Body of pancreas (tissue), 4 donors: Measurements from ENCODE around the gene TSEN2. TPM values are rescaled to one million over a fixed set of nuclear protein-coding genes. Genes with fewer than 3 reads are reported as not detected.

ENCODE experiments used
- ATAC-seq: fragments of 150-250 bp; one replicate; pipeline ENCODE4 v1.9.1; 2016
- DNase-seq, 4 donors: peaks; one replicate each; pipeline ENCODE4 v3.0.0-alpha.2; 2019
- H3K27ac ChIP-seq, 4 donors: fragments of 200-600 bp; sonication (generic); 1 replicate in 3 of 4; 2 replicates in 1 of 4; pipeline versions ENCODE4 v1.5.1 to v1.6.1; 2016 to 2019; ENCODE audit warnings: mild to moderate bottlenecking in 1 of 4, mixed read lengths in 1 of 4, moderate library complexity in 1 of 4
- H3K27me3 ChIP-seq, 2 donors: fragments of 200-600 bp; sonication (generic); one replicate each; pipeline ENCODE4 v1.6.0; 2016; ENCODE audit warnings: mild to moderate bottlenecking in 1 of 2
- H3K36me3 ChIP-seq, 2 donors: fragments of 200-600 bp; sonication (generic); replicated peaks in 1 of 2; 2 replicates each; pipeline ENCODE4 v1.5.1; 2016; ENCODE audit warnings: low read depth in 2 of 2; ENCODE audit not compliant: insufficient read depth in 1 of 2
- H3K4me1 ChIP-seq: fragments of 200-600 bp; sonication (generic); one replicate; pipeline ENCODE4 v1.6.0; 2016
- H3K4me3 ChIP-seq, 2 donors: fragments of 200-600 bp; sonication (generic); 1 replicate in 1 of 2; 2 replicates in 1 of 2; pipeline ENCODE4 v1.5.1; 2016 to 2019
- H3K9me3 ChIP-seq, 3 donors: fragments of 200-600 bp; sonication (generic); 1 replicate in 2 of 3; 2 replicates in 1 of 3; pipeline ENCODE4 v1.5.1; 2016
- CTCF ChIP-seq, 7 experiments: fragments of 450-650 bp in 4 of 7; fragments of 200-600 bp in 3 of 7; sonication (generic) in 3 of 7; IDR thresholded peaks; one replicate each; pipeline ENCODE4 v1.5.1; 2016 to 2019; ENCODE audit warnings: antibody characterized with exemption in 7 of 7
- POLR2A ChIP-seq, 3 donors: fragments of 450-650 bp; IDR thresholded peaks; one replicate each; pipeline ENCODE4 v1.6.1; 2016; ENCODE audit warnings: antibody characterized with exemption in 3 of 3, mild to moderate bottlenecking in 2 of 3
- WGBS, 2 donors: methylation state at CpG; one replicate each; pipeline ENCODE4 v1.1.5; 2017; 5-methylcytosine and 5-hydroxymethylcytosine counted together
- intact Hi-C: fragments of 100-400 bp; cut with DNase I; formaldehyde crosslinking; loops from one replicate; pipeline ENCODE4 v1.15.1; 2023
- total RNA-seq, 2 donors: library from RNA; depleted of rRNA; stranded (reverse); fragments of >200 nt; gene quantifications; one replicate each; pipeline ENCODE4 v1.1.0, GENCODE V29; 2016

Gene TSEN2
- total RNA-seq, 2 donors from 2014 or later = 14.8 to 20.8 TPM

- no peak for TF ChIP-seq POLR2A (IDR thresholded peaks at IDR 0.05)
- TF ChIP-seq CTCF (IDR thresholded peaks at IDR 0.05) = no peak
- intact Hi-C loops = no loop called here
- Histone ChIP-seq H3K4me1 (no peaks in the 10 kb centered on the region), H3K9me3 (no peaks in the 10 kb centered on the region), H3K27me3 (no peaks in the 10 kb centered on the region), H3K4me3 (no peak overlapping the region), H3K27ac (no peak overlapping the region), H3K36me3 (no peaks in the 10 kb centered on the region)
- ATAC-seq (no peak), DNase-seq (no peak)
- WGBS, 2 donors = 80 to 89% methylated on average over 10 of the region's 10 CpGs
Measured at GRCh38 chr3:12443781-12444522, 40.3 kb upstream of the TSEN2 start.

GRCh38 chr3:12444582-12445471, 39.5 kb upstream of the TSEN2 start:
- H3K27ac ChIP-seq = no peak overlapping the region
- H3K4me3 ChIP-seq = no peak overlapping the region
- no peaks in the 10 kb centered on the region for H3K36me3 ChIP-seq
- H3K4me1 ChIP-seq = no peaks in the 10 kb centered on the region
- ATAC-seq = no peak
- H3K9me3 ChIP-seq = no peaks in the 10 kb centered on the region
- no peak for DNase-seq
- no peaks in the 10 kb centered on the region for H3K27me3 ChIP-seq
- WGBS, 2 donors = 54 to 60% methylated on average over 24 of the region's 24 CpGs
- TF ChIP-seq CTCF (IDR thresholded peaks at IDR 0.05) (no peak), POLR2A (IDR thresholded peaks at IDR 0.05) (no peak)
- intact Hi-C loops = no loop called here

DNA sequence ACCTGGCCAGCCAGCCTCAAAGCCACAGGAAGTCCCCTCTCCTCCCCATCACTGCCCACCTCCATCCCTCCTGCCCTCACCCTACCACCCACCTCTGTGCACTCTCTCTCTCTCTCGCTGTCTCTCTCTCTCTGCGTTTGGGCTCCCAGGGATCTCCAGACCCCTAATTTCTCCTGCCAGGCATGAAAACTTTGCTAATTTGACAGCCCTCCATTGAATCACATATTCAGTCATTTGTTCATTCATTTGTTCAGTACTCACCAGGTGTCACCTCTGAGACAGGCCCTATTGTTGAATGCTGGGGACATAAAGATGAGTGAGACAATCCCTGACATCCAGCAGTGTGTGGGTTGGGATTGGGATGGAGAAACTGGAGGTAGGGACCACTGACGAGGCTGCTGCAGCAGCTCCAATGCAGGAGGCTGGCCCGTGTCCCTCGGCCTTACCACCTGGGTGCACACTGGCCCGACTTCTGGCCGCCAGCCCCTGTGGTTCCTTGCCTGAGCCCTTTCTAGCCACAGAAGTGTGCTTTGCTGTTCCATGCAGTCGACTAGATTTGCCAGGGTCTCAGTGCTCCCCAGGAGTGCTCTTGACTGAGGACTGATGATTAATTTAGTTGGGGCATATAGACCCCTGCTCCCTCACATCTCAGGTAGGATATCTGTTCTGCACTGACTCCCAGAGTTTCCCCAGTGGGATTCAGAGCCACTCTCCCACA, 38.6 kb upstream of the TSEN2 start:
- intact Hi-C loops = no loop called here
- Histone ChIP-seq H3K4me1 (no peaks in the 10 kb centered on the region), H3K9me3 (no peaks in the 10 kb centered on the region), H3K27me3 (no peaks in the 10 kb centered on the region), H3K36me3 (no peaks in the 10 kb centered on the region), H3K4me3 (no peak overlapping the region), H3K27ac (no peak overlapping the region)
- ATAC-seq = no peak
- 70 to 82% methylated on average over 7 to 8 of the region's 8 CpGs for whole genome bisulfite sequencing, 2 donors
- TF ChIP-seq POLR2A (IDR thresholded peaks at IDR 0.05) = no peak
- TF ChIP-seq CTCF (IDR thresholded peaks at IDR 0.05) = no peak
- no peak for DNase-seq

GRCh38 chr3:12446298-12446697, 38.0 kb upstream of the TSEN2 start:
- intact Hi-C loops = no loop called here
- no peak overlapping the region for H3K27ac ChIP-seq
- WGBS, 2 donors = 86 to 88% methylated on average over 7 of the region's 7 CpGs
- no peaks in the 10 kb centered on the region for H3K27me3 ChIP-seq
- TF ChIP-seq POLR2A (IDR thresholded peaks at IDR 0.05) (no peak), CTCF (IDR thresholded peaks at IDR 0.05) (no peak)
- no peaks in the 10 kb centered on the region for H3K4me1 ChIP-seq
- H3K9me3 ChIP-seq = no peaks in the 10 kb centered on the region
- no peak overlapping the region for H3K4me3 ChIP-seq
- ATAC-seq (no peak), DNase-seq (no peak)
- no peaks in the 10 kb centered on the region for H3K36me3 ChIP-seq
